CD14-positive monocyte (primary cell): ENCODE measurements around the gene PRTFDC1. TPM values are rescaled to one million over a fixed set of nuclear protein-coding genes. Genes with fewer than 3 reads are reported as not detected.
"Not testable (repeated sequence)": the region's sequence is repeated elsewhere in the genome, so short reads cannot be mapped to it uniquely, and the experiment has no call there.

Experiments used
- DNase-seq, 3 donors: peaks; one replicate each; pipeline ENCODE4 v3.0.0-alpha.2; 2011 to 2022
- H2AFZ ChIP-seq: 2 replicates; pipeline ENCODE4 v1.6.0; 2012; ENCODE audit warnings: mild to moderate bottlenecking, low read depth, low read length, inconsistent platforms; ENCODE audit not compliant: insufficient read depth, poor library complexity, severe bottlenecking
- H3K27ac ChIP-seq, 2 donors: 1 replicate in 1 of 2; 2 replicates in 1 of 2; pipeline ENCODE4 v1.5.1; 2012 to 2013; ENCODE audit warnings: low read length in 2 of 2, control low read depth in 1 of 2, inconsistent platforms in 1 of 2, low read depth in 1 of 2, mild to moderate bottlenecking in 1 of 2
- H3K27me3 ChIP-seq, 2 donors: one replicate each; pipeline versions ENCODE4 v1.6.0 to v1.6.1; 2011 to 2013; ENCODE audit warnings: low read length in 2 of 2; ENCODE audit not compliant: control insufficient read depth in 2 of 2, insufficient read depth in 2 of 2
- H3K36me3 ChIP-seq, 2 donors: replicated peaks in 1 of 2; 1 replicate in 1 of 2; 2 replicates in 1 of 2; pipeline versions ENCODE4 v1.5.1 to v1.6.1; 2012 to 2013; ENCODE audit warnings: low read length in 2 of 2, control low read depth in 1 of 2, inconsistent platforms in 1 of 2, mild to moderate bottlenecking in 1 of 2; ENCODE audit not compliant: insufficient read depth in 2 of 2, control insufficient read depth in 1 of 2
- H3K4me1 ChIP-seq, 2 donors: 1 replicate in 1 of 2; 2 replicates in 1 of 2; pipeline versions ENCODE4 v1.5.1 to v1.6.1; 2012 to 2013; ENCODE audit warnings: low read length in 2 of 2, control low read depth in 1 of 2, inconsistent platforms in 1 of 2, mild to moderate bottlenecking in 1 of 2, moderate library complexity in 1 of 2; ENCODE audit not compliant: insufficient read depth in 2 of 2, control insufficient read depth in 1 of 2
- H3K4me2 ChIP-seq: replicated peaks from 2 replicates; pipeline ENCODE3; 2012; ENCODE audit warnings: low read length, moderate library complexity, mild to moderate bottlenecking; ENCODE audit not compliant: poor library complexity, severe bottlenecking; ENCODE audit errors: extremely low read depth
- H3K4me3 ChIP-seq, 3 experiments: fragments of 200-600 bp in 1 of 3; sonication (generic) in 1 of 3; replicated peaks in 1 of 3; 1 replicate in 2 of 3; 2 replicates in 1 of 3; pipeline ENCODE4 v1.5.1; 2011 to 2013; ENCODE audit warnings: low read length in 3 of 3, mild to moderate bottlenecking in 3 of 3, control low read depth in 2 of 3, low read depth in 2 of 3, inconsistent platforms in 1 of 3, moderate library complexity in 1 of 3
- H3K79me2 ChIP-seq: 2 replicates; pipeline ENCODE4 v1.6.0; 2012; ENCODE audit warnings: mild to moderate bottlenecking, control low read depth, inconsistent platforms, low read length, moderate library complexity; ENCODE audit not compliant: insufficient read depth
- H3K9ac ChIP-seq: 2 replicates; pipeline ENCODE4 v1.6.0; 2017; ENCODE audit warnings: low read length, mild to moderate bottlenecking; ENCODE audit not compliant: insufficient read depth, poor library complexity, severe bottlenecking
- H3K9me3 ChIP-seq, 2 donors: replicated peaks in 1 of 2; 1 replicate in 1 of 2; 2 replicates in 1 of 2; pipeline versions ENCODE4 v1.5.1 to v1.6.1; 2012 to 2013; ENCODE audit warnings: low read length in 2 of 2, control low read depth in 1 of 2; ENCODE audit not compliant: control insufficient read depth in 1 of 2, insufficient read depth in 1 of 2
- H4K20me1 ChIP-seq: 2 replicates; pipeline ENCODE4 v1.6.0; 2012; ENCODE audit warnings: mild to moderate bottlenecking, low read length, control low read depth, moderate library complexity; ENCODE audit not compliant: insufficient read depth
- H3K27ac Mint-ChIP-seq, 7 donors: one replicate each; pipeline ENCODE4 v1.8.0; 2020; ENCODE audit warnings: mild to moderate bottlenecking in 7 of 7, mixed read lengths in 7 of 7, moderate library complexity in 6 of 7, inconsistent platforms in 2 of 7
- H3K27me3 Mint-ChIP-seq, 3 donors: one replicate each; pipeline ENCODE4 v1.8.0; 2021 to 2022; ENCODE audit warnings: low read depth in 3 of 3, mild to moderate bottlenecking in 3 of 3, mixed read lengths in 3 of 3, moderate library complexity in 3 of 3, inconsistent platforms in 1 of 3
- H3K36me3 Mint-ChIP-seq, 2 donors: one replicate each; pipeline ENCODE4 v1.8.0; 2020; ENCODE audit warnings: mixed read lengths in 2 of 2, inconsistent platforms in 1 of 2, mild to moderate bottlenecking in 1 of 2
- H3K4me1 Mint-ChIP-seq: one replicate; pipeline ENCODE4 v1.8.0; 2020; ENCODE audit warnings: mild to moderate bottlenecking, mixed read lengths
- H3K4me3 Mint-ChIP-seq, 2 donors: one replicate each; pipeline ENCODE4 v1.8.0; 2020; ENCODE audit warnings: mild to moderate bottlenecking in 2 of 2, mixed read lengths in 2 of 2, moderate library complexity in 1 of 2
- H3K9me3 Mint-ChIP-seq, 7 donors: one replicate each; pipeline ENCODE4 v1.8.0; 2020 to 2022; ENCODE audit warnings: mixed read lengths in 7 of 7, mild to moderate bottlenecking in 6 of 7, moderate library complexity in 6 of 7, inconsistent platforms in 2 of 7
- CTCF ChIP-seq: fragments of 200-600 bp; IDR thresholded peaks from one replicate; pipeline ENCODE4 v1.8.0; 2022; ENCODE audit warnings: antibody characterized with exemption, mild to moderate bottlenecking
- WGBS: methylation state at CpG from one replicate; pipeline ENCODE4 v1.1.5; 2013; ENCODE audit warnings: missing lambda C conversion rate; ENCODE audit not compliant: insufficient coverage; 5-methylcytosine and 5-hydroxymethylcytosine counted together
- intact Hi-C, 2 donors: fragments of 100-400 bp; cut with micrococcal nuclease; formaldehyde crosslinking; loops; one replicate each; pipeline versions ENCODE4 v1.15.0 to v1.15.1; 2023
- polyA plus RNA-seq, 3 donors: library from polyadenylated mRNA; depleted of rRNA in 1 of 3; unstranded in 2 of 3; stranded (reverse) in 1 of 3; fragments of 300-500 nt in 2 of 3; fragments of >200 nt in 1 of 3; fragmentation: Illumina TruSeq in 2 of 3; gene quantifications; 1 replicate in 2 of 3; 2 replicates in 1 of 3; pipeline ENCODE4 v1.2.3, GENCODE V29; 2012 to 2021

The PRTFDC1 gene
- polyA plus RNA-seq, 3 donors: not detected

- intact Hi-C loops: loop anchor here in 1 of 2 donors (10.0 kb wide), 1 partner anchor 313 kb away; no protein-coding TSS in a partner anchor
- H3K27ac Mint-ChIP-seq: no peak overlapping the region
- Histone ChIP-seq H3K9ac (no peak overlapping the region), H3K36me3 (no peaks in the 10 kb centered on the region), H3K27me3 (peaks cover 0 to 7% of the 10 kb centered on the region in 2 donors), H3K79me2 (no peaks in the 10 kb centered on the region), H3K4me3 (no peak overlapping the region), H3K4me2 (no peak overlapping the region), H4K20me1 (no peaks in the 10 kb centered on the region), H3K9me3 (no peaks in the 10 kb centered on the region), H3K27ac (no peak overlapping the region), H2AFZ (no peak overlapping the region), H3K4me1 (peaks cover 0 to under 1% of the 10 kb centered on the region in 2 donors)
- WGBS: no CpG with 5 or more reads among the region's 4 CpGs
- peaks cover 3% of the 10 kb centered on the region for H3K4me1 Mint-ChIP-seq
- H3K27me3 Mint-ChIP-seq: peaks cover 8 to 10% (median 9%) of the 10 kb centered on the region in 3 donors
- DNase-seq: no peak
- TF ChIP-seq CTCF: no peak
- H3K9me3 Mint-ChIP-seq: peaks cover 0 to 4% (median 0%) of the 10 kb centered on the region in 7 donors
- no peak overlapping the region for H3K4me3 Mint-ChIP-seq
- H3K36me3 Mint-ChIP-seq: no peaks in the 10 kb centered on the region
These were observed 5.8 kb upstream of the PRTFDC1 start for GRCh38 chr10:24958091-24958720.

- not testable (repeated sequence) for H3K27ac Mint-ChIP-seq, H3K79me2 ChIP-seq, H3K4me1 Mint-ChIP-seq, H3K9me3 Mint-ChIP-seq, H3K9me3 ChIP-seq, H4K20me1 ChIP-seq, H3K4me1 ChIP-seq, H3K27ac ChIP-seq, H3K4me3 Mint-ChIP-seq, H3K9ac ChIP-seq, H3K36me3 ChIP-seq, H3K36me3 Mint-ChIP-seq, H3K4me2 ChIP-seq, H3K4me3 ChIP-seq, DNase-seq, H2AFZ ChIP-seq
- peaks cover 11 to 14% (median 13%) of the 10 kb centered on the region in 3 donors for H3K27me3 Mint-ChIP-seq
- intact Hi-C loops: loop anchor here in 1 of 2 donors (10.0 kb wide), 1 partner anchor 313 kb away; no protein-coding TSS in a partner anchor
- H3K27me3 ChIP-seq: peaks cover 0 to 11% of the 10 kb centered on the region in 2 donors
- WGBS: no CpG with 5 or more reads among the region's 6 CpGs
These were observed 5.2 kb upstream of the PRTFDC1 start for GRCh38 chr10:24957624-24958051.
